ENCODE data around the gene HLA-DQA1.
"Not testable (repeated sequence)": the region's sequence is repeated elsewhere in the genome, so short reads cannot be mapped to it uniquely, and the experiment has no call there.

The HLA-DQA1 gene

DNA sequence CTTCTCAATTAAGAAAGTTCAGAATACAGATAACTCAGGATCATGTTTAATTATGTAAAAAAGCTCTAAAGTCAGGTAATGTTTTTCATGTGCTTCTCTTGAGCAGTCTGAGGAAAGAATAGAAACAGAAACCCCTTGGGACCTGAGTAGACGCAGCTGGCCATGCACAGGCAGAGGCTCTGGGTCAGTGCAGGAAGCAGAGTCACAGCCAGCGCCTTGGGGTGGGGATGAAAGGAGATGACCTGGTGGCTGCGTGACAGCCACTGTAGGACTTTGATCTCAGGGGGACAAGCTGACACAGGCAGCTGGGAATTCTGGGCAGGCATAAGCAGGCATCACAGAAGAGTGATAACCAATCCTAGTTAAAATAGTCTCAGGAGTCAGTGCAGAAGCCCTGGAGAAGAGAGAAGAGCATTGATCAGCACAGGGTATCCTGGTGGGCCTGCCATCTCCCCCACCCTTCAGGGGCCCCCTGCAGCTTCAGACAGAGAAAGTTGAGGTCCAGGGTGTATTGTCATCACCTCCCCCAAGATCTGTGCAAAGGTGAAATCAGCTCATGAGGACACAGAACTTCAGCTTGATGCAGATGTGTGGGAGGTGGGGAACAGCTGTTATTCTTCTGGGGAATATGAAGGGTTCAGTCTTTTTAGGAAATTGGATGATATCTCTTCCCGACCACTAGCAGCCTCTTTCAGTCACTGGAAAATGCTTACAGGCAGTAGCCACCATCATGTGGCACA, 22.8 kb downstream of the HLA-DQA1 start:
- DNase-seq: no peak

DNA sequence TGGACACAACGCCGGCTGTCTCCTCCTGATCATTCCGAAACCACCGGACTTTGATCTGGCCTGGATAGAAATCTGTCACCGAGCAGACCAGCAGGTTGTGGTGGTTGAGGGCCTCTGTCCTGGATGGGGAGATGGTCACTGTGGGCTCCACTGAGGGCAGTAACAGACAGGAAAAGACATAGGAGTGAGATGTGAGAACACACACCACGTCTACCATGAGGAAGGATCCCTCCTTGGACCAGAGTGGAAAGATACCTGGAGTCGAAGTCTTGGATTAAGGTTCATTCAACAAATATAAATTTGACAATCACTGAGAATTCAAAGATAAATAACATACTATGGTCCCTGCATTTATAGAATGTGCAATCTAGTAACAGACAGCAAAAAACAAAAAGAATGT, 24.9 kb downstream of the HLA-DQA1 start:
- DNase-seq: no peak

DNA sequence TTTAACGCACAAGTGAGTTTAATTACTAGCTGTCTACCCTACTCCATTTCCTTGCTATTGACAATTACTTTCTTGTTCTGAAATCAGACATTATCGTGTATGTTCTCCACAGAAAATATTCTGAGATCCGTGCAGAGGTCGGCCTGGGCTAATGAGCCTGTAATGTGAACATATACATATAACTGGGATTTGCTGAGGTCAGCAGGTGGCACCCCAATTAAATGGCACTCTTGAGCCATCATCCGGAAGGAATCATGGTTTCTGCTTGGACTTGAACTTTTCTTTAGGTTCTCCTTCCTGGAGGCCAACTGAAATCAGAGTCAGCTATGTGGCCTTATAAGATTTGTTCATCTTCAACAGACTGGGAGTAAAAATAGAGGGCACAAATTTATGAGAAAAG, 25.6 kb downstream of the HLA-DQA1 start:
- no peak for DNase-seq

DNA sequence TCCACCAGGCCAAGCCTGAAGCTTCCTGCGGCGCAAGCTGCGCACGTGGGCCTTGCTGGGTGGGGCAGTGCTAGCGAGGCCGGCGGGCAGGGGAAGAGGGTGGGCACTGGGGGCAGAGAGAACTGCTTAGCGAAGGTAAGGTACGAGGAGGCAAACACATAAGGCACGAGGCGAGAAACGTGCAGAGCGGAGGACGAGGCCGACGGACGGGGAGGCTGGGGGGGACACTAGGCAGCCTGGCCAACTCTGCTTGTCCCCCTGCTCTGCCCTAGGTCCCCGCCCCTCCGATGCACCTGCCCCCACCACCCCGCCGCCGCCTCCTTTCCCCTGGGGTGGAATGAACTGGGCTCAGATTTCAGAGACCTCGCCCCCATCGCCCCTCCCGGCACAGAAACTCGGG, 27.1 kb downstream of the HLA-DQA1 start:
- DNase-seq: no peak

DNA sequence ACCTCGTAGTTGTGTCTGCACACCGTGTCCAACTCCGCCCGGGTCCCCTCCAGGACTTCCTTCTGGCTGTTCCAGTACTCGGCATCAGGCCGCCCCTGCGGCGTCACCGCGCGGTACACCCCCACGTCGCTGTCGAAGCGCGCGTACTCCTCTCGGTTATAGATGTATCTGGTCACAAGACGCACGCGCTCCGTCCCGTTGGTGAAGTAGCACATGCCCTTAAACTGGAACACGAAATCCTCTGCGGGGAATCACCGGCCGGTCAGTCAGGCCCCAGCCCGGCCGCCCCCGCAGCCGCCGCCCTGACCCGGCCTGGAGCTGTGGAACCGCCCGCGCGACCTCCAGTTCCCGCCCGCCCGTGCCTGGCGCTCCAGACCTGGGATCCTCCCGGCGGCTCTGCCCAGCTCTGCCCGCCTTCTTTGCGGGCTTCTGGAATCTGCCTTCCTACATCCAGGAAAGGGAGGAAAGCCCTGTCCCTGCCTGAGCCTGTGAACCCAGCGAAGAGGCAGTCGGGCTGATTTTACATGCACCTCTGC, 27.7 kb downstream of the HLA-DQA1 start:
- DNase-seq: no peak

DNA sequence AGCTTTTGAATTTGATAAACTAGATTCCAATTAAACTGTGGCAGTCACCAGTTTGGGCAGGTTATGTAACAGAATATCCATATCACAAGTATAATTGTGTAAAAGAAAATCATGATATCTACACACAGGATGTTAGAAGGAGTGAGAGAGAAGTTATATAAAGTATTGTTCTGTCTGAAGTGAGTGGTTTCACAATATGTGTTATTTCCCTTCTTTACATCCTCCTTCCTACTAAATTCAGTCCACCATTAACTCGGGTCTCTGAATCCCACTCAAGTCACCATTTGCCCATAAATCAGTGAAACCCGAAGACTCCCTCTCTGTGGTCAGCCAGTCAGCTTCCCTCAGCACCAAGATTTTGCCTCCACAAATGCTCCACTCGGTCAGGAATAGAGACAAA, 28.5 kb downstream of the HLA-DQA1 start:
- DNase-seq: no peak

DNA sequence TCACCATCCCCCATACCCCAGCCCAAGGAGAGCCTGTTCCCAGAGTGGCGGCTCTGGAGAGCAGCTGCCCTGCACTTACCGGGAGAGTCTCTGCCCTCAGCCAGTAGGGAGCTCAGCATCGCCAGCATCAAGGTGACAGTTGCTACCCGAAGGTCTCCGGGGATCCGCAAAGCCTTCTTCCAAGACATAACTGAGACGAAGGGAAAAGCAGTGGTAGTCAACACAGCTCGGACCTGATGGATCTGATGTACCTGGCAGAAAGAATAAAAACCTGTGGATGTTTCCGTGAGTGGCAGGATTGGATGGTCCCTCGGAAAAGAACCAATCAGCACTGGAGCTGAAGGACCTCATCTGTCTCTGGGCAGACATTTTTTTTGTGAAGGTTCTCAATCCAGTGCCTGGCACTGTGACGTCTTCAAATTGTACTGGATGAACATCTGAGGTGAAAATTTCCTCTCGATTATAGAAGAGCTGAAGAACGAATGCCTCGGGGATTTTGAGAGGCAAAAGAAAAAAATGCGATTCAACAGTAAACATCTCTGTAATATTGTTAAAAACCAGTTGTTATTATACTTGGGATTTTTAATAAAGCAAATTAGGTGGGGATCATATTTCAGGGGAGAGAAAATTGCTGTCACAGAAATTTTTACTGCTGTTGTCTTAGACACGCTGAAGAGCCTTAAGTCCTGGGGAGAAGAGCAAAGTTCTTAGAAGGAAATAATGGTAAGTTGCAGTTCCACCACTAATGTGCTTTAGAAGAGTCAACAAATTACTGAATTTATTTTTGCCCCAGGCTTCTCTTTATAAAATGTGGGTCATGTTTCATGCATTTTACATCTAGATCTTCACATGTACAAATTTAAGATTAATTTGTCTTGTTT, 29.5 kb downstream of the HLA-DQA1 start, which contains the start of gene HLA-DQB1:
Gene HLA-DQB1, minus strand, starts transcription at position 238 of the 881 bp plus-strand sequence. Its CDS starts 50 bp downstream, at position 188.
- no peak for DNase-seq

DNA sequence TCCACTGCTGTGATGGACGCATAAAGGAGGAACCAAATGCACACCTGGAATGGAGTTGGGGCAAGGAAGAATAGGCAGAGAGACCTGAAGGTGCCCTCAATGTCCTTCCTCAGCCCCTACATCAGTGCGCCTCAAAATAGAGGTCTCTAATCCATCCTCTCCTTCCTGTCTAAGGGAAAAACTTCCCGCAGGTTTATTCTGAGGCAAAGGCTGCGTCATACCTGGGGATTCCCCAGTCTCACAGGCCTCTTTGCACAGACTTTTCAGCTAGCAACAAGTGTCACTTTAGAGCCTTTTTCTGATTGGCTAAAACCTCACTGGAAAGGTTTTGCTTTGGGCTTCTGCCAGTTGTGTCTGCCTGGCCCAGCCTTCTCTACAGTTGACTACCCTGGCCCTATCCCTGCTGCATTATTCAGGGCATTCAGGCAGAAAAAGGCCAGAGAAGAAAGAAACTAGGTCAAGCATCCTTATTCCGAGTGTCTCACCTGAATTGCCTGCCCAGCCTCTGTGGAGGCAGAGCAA, 31.1 kb downstream of the HLA-DQA1 start:
- DNase-seq: no peak

DNA sequence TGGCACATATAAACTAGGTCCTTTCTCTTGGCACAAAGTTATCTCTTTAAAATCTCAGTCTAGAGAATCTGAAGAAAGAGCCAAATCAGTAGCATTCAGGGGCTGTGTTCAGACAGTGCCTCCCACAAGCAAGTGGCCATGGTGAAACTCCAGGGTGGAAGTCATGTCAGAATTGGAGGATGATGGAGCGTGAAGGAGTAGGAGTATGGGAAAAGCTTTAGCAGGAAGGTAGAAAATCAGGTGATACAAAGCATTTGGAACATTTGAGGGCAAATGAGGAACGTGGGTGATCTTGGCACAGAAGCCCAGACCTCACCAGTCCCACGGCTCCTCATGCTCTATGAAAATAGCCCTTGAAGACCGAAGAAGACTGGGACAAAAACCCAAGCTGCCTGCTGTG, 32.0 kb downstream of the HLA-DQA1 start:
- no peak for DNase-seq

DNA sequence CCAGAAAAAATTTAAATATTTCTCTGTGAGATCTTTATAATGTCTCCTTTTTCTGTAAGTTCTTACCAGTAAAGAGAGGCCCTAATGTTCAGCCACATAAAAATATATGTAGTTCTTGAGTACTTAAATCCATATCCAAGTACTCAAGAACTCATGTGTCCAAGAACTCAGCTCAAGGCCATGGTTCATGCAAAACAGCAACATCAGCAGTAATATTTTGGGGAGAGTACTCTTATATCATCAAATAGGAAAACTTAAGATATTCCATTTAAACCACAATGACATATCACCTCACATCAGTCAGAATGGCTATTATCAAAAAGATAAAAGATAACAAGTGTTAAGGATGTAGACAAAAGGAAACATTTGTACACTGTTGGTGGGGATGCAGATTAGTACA, 32.7 kb downstream of the HLA-DQA1 start:
- DNase-seq: no peak

DNA sequence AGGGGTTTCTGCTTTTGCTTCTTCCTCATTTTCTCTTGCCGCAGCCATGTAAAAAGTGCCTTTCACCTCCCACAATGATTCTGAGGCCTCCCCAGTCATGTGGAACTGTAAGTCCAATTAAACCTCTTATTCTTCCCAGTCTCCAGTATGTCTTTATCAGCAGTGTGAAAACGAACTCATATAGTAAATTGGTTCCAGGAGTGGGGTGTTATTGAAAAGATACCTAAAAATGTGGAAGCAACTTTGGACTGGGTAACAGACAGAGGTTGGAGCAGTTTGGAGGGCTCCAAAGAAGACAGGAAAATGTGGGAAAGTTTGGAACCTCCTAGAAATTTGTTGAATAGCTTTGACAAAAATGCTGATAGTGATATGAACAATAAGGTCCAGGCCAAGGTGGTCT, 34.7 kb downstream of the HLA-DQA1 start:
- not testable (repeated sequence) for DNase-seq

DNA sequence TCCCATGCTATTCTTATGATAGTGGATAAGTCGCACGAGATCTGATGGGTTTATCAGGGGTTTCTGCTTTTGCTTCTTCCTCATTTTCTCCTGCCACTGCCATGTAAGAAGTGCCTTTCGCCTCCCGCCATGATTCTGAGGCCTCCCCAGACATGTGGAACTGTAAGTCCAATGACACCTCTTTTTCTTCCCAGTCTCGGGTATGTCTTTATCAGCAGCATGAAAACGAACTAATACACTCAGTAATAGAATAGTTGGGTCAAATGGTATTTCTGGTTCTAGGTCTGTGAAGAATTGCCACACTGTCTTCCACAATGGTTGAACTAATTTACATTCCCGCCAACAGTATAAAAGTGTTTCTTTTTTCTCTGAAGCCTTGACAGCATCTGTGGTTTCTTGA, 36.9 kb downstream of the HLA-DQA1 start:
- DNase-seq: not testable (repeated sequence)

DNA sequence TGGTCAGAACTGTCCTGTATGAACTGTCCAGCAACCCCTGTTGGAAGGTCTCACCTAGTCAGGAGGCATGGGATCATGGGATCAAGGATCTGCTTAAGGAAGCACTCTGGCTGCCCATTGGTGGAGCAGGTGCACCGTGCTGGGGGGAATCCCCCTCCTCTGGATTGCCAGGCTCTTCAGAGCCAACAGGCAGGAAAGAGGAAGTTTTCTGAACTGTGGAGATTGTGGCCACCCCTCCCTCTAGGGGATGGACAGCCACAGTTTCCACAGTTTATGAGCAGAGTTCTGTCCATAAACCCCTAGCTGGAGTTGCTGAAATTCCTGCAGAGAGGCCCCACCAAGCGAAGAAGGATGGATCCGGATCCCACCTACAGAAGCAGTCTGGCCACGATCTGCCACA, 42.3 kb downstream of the HLA-DQA1 start:
- no peak for DNase-seq

DNA sequence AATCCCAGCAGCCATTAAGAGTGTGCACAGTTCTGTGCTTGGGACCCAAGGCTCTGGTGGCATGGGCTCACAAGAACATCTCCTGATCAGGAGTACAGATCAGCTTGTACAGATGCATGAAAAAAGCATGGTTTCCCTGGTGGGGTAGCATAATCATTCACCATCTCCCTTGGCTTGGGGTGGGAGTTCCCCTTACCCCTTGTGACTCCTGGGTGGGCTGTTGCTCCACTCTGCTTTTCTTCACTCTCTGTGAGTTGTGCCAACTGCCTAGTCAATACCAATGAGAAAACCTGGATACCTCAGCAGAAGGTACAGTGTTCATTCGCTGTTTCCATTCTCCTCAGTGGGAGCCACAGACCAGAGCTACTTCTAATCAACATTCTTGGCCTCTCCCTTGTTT, 42.8 kb downstream of the HLA-DQA1 start:
- DNase-seq: no peak

DNA sequence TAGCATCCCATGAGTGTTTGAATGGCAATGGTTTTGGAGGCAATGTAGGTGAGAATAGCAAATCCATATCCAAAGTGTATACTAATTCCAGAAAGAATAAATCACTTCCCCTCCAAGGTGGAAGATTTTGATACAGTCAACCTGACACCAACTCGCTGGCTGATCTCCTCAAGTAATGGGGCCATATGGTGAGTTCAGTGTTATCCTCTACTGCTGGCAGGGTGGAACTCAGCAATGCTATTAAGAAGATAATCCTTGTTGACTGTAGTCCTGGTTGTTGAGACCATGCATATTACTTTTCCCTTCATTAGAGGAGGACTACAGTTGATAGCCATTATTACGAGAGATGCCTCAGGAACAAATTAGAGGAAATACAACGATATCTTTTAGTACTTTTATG, 47.0 kb downstream of the HLA-DQA1 start:
- DNase-seq: no peak

DNA sequence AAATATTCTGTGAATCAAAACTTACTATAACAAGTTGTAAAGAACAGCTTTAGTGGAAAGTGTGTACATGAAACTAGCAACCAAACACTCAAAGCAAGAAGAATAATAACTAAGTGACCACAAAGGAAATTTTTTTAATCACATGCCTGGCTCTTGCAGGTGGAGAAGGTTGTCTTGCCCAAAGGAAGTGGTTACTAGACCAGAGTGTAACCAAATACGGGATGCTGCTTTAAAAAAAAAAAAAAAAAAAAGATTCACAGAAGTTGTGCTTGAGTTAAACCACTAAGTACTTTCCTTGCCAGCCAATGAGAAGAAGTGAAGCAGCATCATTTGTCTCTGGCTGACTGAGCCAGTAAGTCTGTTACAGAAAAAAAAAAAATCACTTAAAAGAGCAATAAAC, 48.4 kb downstream of the HLA-DQA1 start:
- no peak for DNase-seq

DNA sequence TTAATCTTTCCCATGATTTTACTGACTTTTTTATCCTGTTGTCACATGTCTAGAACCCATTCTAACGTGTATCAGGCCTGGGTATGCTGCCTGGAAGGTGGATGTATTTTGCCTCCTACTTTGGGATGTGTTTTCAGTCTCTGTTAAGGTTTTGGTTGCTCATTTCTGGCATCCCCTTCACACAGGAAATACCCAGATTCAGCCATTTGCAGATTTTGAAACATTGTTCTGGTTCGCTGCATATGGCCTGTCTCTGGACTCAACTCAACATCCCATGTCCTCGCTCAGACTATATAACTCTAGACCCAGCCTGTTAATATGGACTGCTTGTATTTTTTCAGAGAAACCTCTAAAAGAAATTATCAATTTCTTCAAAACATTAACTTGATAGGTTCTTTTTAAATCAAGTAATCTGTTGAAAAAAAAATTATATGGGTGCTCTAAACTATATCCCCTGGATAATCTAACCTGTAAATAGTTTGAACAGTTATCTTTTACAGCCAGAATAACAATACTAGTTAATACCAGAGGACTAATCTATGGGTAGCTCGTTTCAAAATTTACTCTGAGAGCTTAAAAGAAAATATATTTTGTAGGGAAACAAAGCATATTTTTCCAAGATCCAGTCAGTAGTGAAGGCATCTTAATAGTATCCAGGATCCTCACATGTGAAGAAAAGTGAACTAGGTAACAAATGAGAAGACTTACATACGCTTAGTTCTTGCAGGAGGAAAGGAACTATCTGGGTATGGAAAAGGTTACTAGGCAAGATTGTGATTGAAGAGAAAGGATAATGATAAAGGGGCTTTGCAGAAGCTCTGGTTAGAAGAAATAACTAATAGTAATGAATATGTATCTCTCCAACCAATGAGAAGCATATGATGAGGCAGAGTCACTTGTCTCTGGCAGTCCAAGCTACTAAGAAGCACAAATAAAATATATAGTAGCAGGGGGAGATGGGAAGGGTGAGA, 52.6 kb downstream of the HLA-DQA1 start:
- no peak for DNase-seq

DNA sequence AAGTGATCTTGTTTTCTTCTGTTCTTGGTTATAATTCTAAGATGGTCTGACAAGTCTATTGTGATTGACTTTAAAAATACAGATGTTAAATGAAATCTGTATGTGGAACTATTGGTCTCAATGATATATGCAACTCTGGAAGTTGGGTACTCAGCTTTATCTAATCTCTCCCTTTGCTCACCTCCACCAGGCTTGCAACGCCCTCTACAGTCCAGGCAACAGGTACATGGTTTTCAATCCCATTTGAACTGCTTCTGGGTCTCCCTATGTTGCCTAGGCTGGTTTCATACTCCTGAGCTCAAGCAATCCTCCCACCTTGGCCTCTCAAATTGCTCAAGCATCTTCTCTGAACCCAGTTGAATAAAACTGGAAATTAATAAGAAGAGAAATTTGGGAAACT, 54.8 kb downstream of the HLA-DQA1 start:
- DNase-seq: no peak

Measured in NCI-H446 treated with DMSO at 0.1 percent for 48 hours (cell line).